ENCODE data around the gene GPC6.

The GPC6 gene

DNA sequence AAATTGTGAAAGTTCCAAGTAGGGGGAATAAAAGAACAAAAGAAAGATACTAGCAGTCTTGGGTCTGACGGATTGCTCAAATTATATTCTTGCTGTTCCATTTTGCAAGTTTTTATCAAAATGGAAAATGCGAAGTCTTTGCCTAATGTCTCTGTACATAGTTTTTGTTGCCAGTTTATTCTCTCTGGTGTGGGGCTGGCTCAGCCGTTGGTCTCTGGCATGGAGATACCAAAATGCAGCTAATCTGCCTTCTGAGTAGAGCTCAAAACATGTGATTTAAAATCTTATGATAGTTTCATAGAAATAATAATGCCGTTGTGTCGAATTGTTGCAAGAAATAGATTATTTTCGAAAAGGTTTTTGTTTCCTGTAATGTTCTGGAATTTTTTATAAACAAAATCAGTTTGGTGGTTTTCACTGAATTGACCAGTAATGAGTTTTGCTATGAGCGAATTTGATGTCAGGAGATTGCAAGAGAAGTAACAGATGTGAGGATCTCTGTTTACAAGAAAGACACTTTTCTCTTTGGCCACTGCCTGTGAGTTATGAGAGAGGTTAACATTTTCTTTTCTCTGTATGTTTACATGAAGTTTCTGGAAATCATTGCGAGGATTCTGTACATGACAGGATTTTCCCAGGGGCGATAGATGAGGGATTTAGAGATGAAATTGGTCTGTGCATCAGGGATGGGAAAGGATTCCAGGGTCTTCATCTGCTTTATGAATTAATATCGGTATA is 1105.9 kb downstream of the GPC6 start:
- Histone ChIP-seq H3K36me3 (ENCODE audit: control insufficient read depth in 1 of 2, insufficient read depth in 2 of 2, low read depth in 1 of 2, low read length in 2 of 2) (no peaks in the 10 kb centered on the region), H3K79me1 (replicated peaks; ENCODE audit: low read length, poor library complexity, severe bottlenecking) (no peaks in the 10 kb centered on the region), H3K27me3 (ENCODE audit: control insufficient read depth in 1 of 2, insufficient read depth in 1 of 2, low read length in 2 of 2) (no peaks in the 10 kb centered on the region), H2BK15ac (ENCODE audit: low read depth, poor library complexity, severe bottlenecking) (no peak overlapping the region), H4K8ac (ENCODE audit: low read length) (no peak overlapping the region), H3K9me3 (ENCODE audit: control insufficient read depth, low read length) (no peaks in the 10 kb centered on the region), H3K9ac (ENCODE audit: low read length) (no peak overlapping the region), H3K4ac (ENCODE audit: low read depth in 1 of 2, low read length in 2 of 2) (peak overlapping the region in 1 of 2 experiments; percentile 42), H3K18ac (ENCODE audit: low read depth in 1 of 2, low read length in 2 of 2) (peak overlapping the region in 1 of 2 experiments; percentile 52), H3K23ac (ENCODE audit: low read length in 2 of 2) (no peak overlapping the region), H2BK12ac (ENCODE audit: low read length in 2 of 2) (no peak overlapping the region), H3K4me1 (ENCODE audit: control insufficient read depth, insufficient read depth, low read depth, low read length) (peaks cover 10% of the 10 kb centered on the region), H2BK5ac (ENCODE audit: low read depth, low read length, poor library complexity, severe bottlenecking) (no peak overlapping the region), H2AFZ (ENCODE audit: low read depth, low read length) (no peak overlapping the region), H3K14ac (ENCODE audit: low read length in 2 of 2) (no peak overlapping the region), H3K27ac (ENCODE audit: low read length, poor library complexity, severe bottlenecking) (no peak overlapping the region), H2BK120ac (ENCODE audit: low read depth, low read length) (peak overlapping the region; percentile 24), H2AK5ac (ENCODE audit: low read length, severe bottlenecking) (no peak overlapping the region), H3K4me2 (ENCODE audit: low read length, poor library complexity, severe bottlenecking) (no peak overlapping the region), H3K4me3 (ENCODE audit: insufficient read depth in 1 of 2, low read depth in 1 of 2, low read length in 2 of 2) (no peak overlapping the region), H4K91ac (ENCODE audit: low read length) (no peak overlapping the region)
- peak; percentile 89 for DNase-seq
- WGBS: 30% methylated on average over 9 of the region's 10 CpGs

DNA sequence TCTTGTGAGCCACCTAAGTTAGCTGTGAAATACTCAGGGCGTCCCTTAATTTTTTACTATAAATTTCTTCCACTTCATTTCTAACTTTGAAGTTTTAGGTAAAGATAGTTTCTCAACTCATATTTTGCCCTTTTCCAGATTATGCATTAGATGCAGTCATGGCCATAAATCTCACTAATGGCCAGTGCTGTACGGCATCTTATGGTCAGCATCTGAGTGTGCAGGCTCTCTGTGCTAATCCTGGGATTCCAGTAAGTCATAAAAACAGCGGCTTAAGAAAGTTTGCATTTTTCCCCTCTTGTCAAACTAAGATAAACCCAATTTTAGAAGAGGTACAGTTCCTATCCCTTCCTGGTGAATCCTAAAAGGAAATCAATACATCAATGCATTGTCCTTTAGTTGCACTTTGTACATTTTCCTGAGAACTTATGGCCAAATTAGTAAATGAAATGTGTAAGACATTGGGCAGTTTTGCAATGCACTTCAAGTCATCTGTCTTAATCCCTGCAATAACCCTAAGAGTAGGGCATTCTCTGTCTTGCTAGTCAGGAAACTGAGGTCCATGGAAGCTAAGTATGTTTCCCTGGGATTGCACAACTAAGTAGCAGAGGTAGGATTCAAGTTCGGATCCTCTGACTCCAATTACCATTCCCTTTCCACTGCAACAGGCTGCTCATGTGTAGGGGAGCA is 1106.7 kb downstream of the GPC6 start:
- Histone ChIP-seq H3K79me1 (replicated peaks; ENCODE audit: low read length, poor library complexity, severe bottlenecking) (no peaks in the 10 kb centered on the region), H3K36me3 (ENCODE audit: control insufficient read depth in 1 of 2, insufficient read depth in 2 of 2, low read depth in 1 of 2, low read length in 2 of 2) (no peaks in the 10 kb centered on the region), H4K91ac (ENCODE audit: low read length) (no peak overlapping the region), H2AFZ (ENCODE audit: low read depth, low read length) (no peak overlapping the region), H3K4me1 (ENCODE audit: control insufficient read depth, insufficient read depth, low read depth, low read length) (peaks cover 6% of the 10 kb centered on the region), H3K27me3 (ENCODE audit: control insufficient read depth in 1 of 2, insufficient read depth in 1 of 2, low read length in 2 of 2) (no peaks in the 10 kb centered on the region), H3K9ac (ENCODE audit: low read length) (no peak overlapping the region), H3K4me3 (ENCODE audit: insufficient read depth in 1 of 2, low read depth in 1 of 2, low read length in 2 of 2) (no peak overlapping the region), H2BK15ac (ENCODE audit: low read depth, poor library complexity, severe bottlenecking) (no peak overlapping the region), H2BK120ac (ENCODE audit: low read depth, low read length) (no peak overlapping the region), H2AK5ac (ENCODE audit: low read length, severe bottlenecking) (no peak overlapping the region), H2BK5ac (ENCODE audit: low read depth, low read length, poor library complexity, severe bottlenecking) (no peak overlapping the region), H2BK12ac (ENCODE audit: low read length in 2 of 2) (peak overlapping the region; percentile 22 to 37), H3K4ac (ENCODE audit: low read depth in 1 of 2, low read length in 2 of 2) (peak overlapping the region in 1 of 2 experiments; percentile 24), H4K8ac (ENCODE audit: low read length) (no peak overlapping the region), H3K18ac (ENCODE audit: low read depth in 1 of 2, low read length in 2 of 2) (peak overlapping the region; percentile 40 to 75), H3K27ac (ENCODE audit: low read length, poor library complexity, severe bottlenecking) (no peak overlapping the region), H3K23ac (ENCODE audit: low read length in 2 of 2) (no peak overlapping the region), H3K14ac (ENCODE audit: low read length in 2 of 2) (no peak overlapping the region), H3K4me2 (ENCODE audit: low read length, poor library complexity, severe bottlenecking) (no peak overlapping the region), H3K9me3 (ENCODE audit: control insufficient read depth, low read length) (no peaks in the 10 kb centered on the region)
- WGBS: 6% methylated on average over 3 of the region's 4 CpGs
- peak; percentile 91 for DNase-seq

DNA sequence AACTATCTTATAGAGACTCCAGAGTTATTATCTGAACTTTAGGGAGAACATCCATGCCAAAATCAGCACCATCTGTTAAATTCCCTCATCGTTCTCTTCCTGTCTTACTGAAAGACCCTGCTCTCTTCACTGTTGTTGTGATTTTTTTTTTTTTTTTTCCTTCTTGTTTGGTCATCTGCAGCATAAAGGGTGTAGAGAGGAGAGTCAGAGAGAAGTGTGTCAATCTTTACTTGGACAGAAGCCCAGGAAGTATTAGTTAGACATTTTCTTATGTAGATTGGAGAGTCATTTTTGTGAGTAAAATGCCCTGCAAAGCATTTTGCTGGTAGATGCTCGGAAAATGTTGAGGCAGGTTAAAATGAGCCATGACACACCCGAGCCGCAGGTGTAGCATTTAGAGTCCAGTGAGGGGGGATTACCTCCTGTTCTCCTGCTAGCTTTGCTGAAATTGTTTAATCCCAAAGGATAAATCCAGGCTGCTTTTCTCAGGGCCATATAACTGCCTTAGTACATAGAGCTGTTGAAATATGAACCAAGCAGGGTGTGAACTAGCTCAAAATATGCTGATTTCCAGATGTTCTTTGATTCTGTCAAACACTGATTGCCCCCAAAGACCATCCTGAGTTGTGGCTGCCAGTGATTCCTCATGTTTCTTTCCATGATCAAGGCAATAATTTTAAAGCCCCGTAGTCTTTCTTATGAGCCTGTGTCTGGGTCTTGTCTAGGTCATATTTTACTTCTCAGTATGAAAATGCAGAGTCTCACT is 1109.3 kb downstream of the GPC6 start:
- WGBS: 85% methylated on average over 4 of the region's 5 CpGs
- no peaks in the 10 kb centered on the region for H3K79me1 ChIP-seq (replicated peaks; ENCODE audit: low read length, poor library complexity, severe bottlenecking)
- no peak overlapping the region for H3K4ac ChIP-seq (ENCODE audit: low read depth in 1 of 2, low read length in 2 of 2)
- H2AK5ac ChIP-seq (ENCODE audit: low read length, severe bottlenecking): no peak overlapping the region
- H2AFZ ChIP-seq (ENCODE audit: low read depth, low read length): no peak overlapping the region
- H4K8ac ChIP-seq (ENCODE audit: low read length): no peak overlapping the region
- H3K18ac ChIP-seq (ENCODE audit: low read depth in 1 of 2, low read length in 2 of 2): peak overlapping the region in 1 of 2 experiments; percentile 62
- no peaks in the 10 kb centered on the region for H3K9me3 ChIP-seq (ENCODE audit: control insufficient read depth, low read length)
- DNase-seq: no peak
- H2BK12ac ChIP-seq (ENCODE audit: low read length in 2 of 2): peak overlapping the region in 1 of 2 experiments; percentile 10
- no peak overlapping the region for H3K27ac ChIP-seq (ENCODE audit: low read length, poor library complexity, severe bottlenecking)
- H3K4me3 ChIP-seq (ENCODE audit: insufficient read depth in 1 of 2, low read depth in 1 of 2, low read length in 2 of 2): no peak overlapping the region
- no peaks in the 10 kb centered on the region for H3K27me3 ChIP-seq (ENCODE audit: control insufficient read depth in 1 of 2, insufficient read depth in 1 of 2, low read length in 2 of 2)
- no peak overlapping the region for H3K14ac ChIP-seq (ENCODE audit: low read length in 2 of 2)
- no peak overlapping the region for H3K23ac ChIP-seq (ENCODE audit: low read length in 2 of 2)
- H4K91ac ChIP-seq (ENCODE audit: low read length): no peak overlapping the region
- H3K4me1 ChIP-seq (ENCODE audit: control insufficient read depth, insufficient read depth, low read depth, low read length): no peaks in the 10 kb centered on the region
- no peaks in the 10 kb centered on the region for H3K36me3 ChIP-seq (ENCODE audit: control insufficient read depth in 1 of 2, insufficient read depth in 2 of 2, low read depth in 1 of 2, low read length in 2 of 2)
- no peak overlapping the region for H2BK5ac ChIP-seq (ENCODE audit: low read depth, low read length, poor library complexity, severe bottlenecking)
- H3K9ac ChIP-seq (ENCODE audit: low read length): no peak overlapping the region
- no peak overlapping the region for H3K4me2 ChIP-seq (ENCODE audit: low read length, poor library complexity, severe bottlenecking)
- no peak overlapping the region for H2BK15ac ChIP-seq (ENCODE audit: low read depth, poor library complexity, severe bottlenecking)
- peak overlapping the region; percentile 44 for H2BK120ac ChIP-seq (ENCODE audit: low read depth, low read length)

Measured in mesenchymal stem cell (in vitro differentiated cells and primary cell).